ACC112 (cell line): ENCODE results near the gene ASB10.

Experiments used
- H2AFZ ChIP-seq: fragments of 200-600 bp; sonication (generic); one replicate; pipeline ENCODE4 v1.6.0; 2017; ENCODE audit warnings: antibody characterized with exemption, low read length; ENCODE audit not compliant: unreplicated experiment
- H3K27ac ChIP-seq: fragments of 200-600 bp; sonication (generic); 2 replicates; pipeline ENCODE4 v1.5.1; 2014; ENCODE audit warnings: low read depth, mild to moderate bottlenecking, antibody characterized with exemption, low read length, moderate library complexity
- H3K27me3 ChIP-seq: fragments of 200-600 bp; sonication (generic); 2 replicates; pipeline ENCODE4 v1.6.1; 2014; ENCODE audit warnings: mild to moderate bottlenecking, antibody characterized with exemption, low read length, moderate library complexity, mixed read lengths; ENCODE audit not compliant: insufficient read depth
- H3K36me3 ChIP-seq: fragments of 200-600 bp; sonication (generic); 2 replicates; pipeline ENCODE4 v1.6.1; 2016; ENCODE audit warnings: mild to moderate bottlenecking, antibody characterized with exemption, low read length, moderate library complexity, mixed read lengths; ENCODE audit not compliant: insufficient read depth
- H3K4me1 ChIP-seq: fragments of 200-600 bp; sonication (generic); one replicate; pipeline ENCODE4 v1.6.1; 2016; ENCODE audit warnings: low read length, mixed read lengths; ENCODE audit not compliant: insufficient read depth, unreplicated experiment, control insufficient read depth
- H3K4me3 ChIP-seq: fragments of 200-600 bp; sonication (generic); 2 replicates; pipeline ENCODE4 v1.5.1; 2014; ENCODE audit warnings: mild to moderate bottlenecking, low read depth, low read length
- H3K79me2 ChIP-seq: fragments of 200-600 bp; sonication (generic); one replicate; pipeline ENCODE4 v1.6.0; 2016; ENCODE audit warnings: low read length; ENCODE audit not compliant: control insufficient read depth, unreplicated experiment, insufficient read depth

Gene ASB10

GRCh38 chr7:151210087-151210854, 23.2 kb upstream of the ASB10 start, which contains the start of gene H2BK1:
TSS of gene H2BK1 (minus strand) at chr7:151210488. CDS start at chr7:151210318, 170 bp downstream.
- no peaks in the 10 kb centered on the region for H3K4me1 ChIP-seq
- peaks cover 10% of the 10 kb centered on the region for H3K27me3 ChIP-seq
- H3K36me3 ChIP-seq = peaks cover 6% of the 10 kb centered on the region; the same call in 1 of the 2 replicates
- H3K27ac ChIP-seq = no peak within 1 kb of the TSS
- no peak within 1 kb of the TSS for H3K4me3 ChIP-seq
- H2AFZ ChIP-seq = no peak within 1 kb of the TSS
- H3K79me2 ChIP-seq = no peaks in the 10 kb centered on the region

GRCh38 chr7:151209588-151209987, 22.5 kb upstream of the ASB10 start:
- no peaks in the 10 kb centered on the region for H3K4me1 ChIP-seq
- no peak overlapping the region for H2AFZ ChIP-seq
- no peak overlapping the region for H3K27ac ChIP-seq
- no peaks in the 10 kb centered on the region for H3K79me2 ChIP-seq
- peaks cover 17% of the 10 kb centered on the region for H3K27me3 ChIP-seq
- H3K4me3 ChIP-seq = no peak overlapping the region
- 0 out of 2 replicates have a peak, but pooled peaks cover 5% of the 10 kb centered on the region for H3K36me3 ChIP-seq

GRCh38 chr7:151208253-151208862, 21.3 kb upstream of the ASB10 start:
- H2AFZ ChIP-seq = no peak overlapping the region
- H3K36me3 ChIP-seq = 0 out of 2 replicates have a peak, but pooled peaks cover 2% of the 10 kb centered on the region
- H3K27ac ChIP-seq = no peak overlapping the region
- peaks cover 30% of the 10 kb centered on the region for H3K27me3 ChIP-seq
- H3K4me1 ChIP-seq = no peaks in the 10 kb centered on the region
- H3K79me2 ChIP-seq = no peaks in the 10 kb centered on the region
- no peak overlapping the region for H3K4me3 ChIP-seq

- no peaks in the 10 kb centered on the region for H3K4me1 ChIP-seq
- no peaks in the 10 kb centered on the region for H3K36me3 ChIP-seq
- peaks cover 35% of the 10 kb centered on the region for H3K27me3 ChIP-seq
- H3K4me3 ChIP-seq = no peak overlapping the region
- H2AFZ ChIP-seq = no peak overlapping the region
- H3K79me2 ChIP-seq = no peaks in the 10 kb centered on the region
- no peak overlapping the region for H3K27ac ChIP-seq
Observed at GRCh38 chr7:151207804-151208203, 20.8 kb upstream of the ASB10 start.

GRCh38 chr7:151207315-151207714, 20.3 kb upstream of the ASB10 start:
- H3K27ac ChIP-seq = no peak overlapping the region
- H2AFZ ChIP-seq = no peak overlapping the region
- H3K36me3 ChIP-seq = no peaks in the 10 kb centered on the region
- H3K4me3 ChIP-seq = no peak overlapping the region
- no peaks in the 10 kb centered on the region for H3K79me2 ChIP-seq
- no peaks in the 10 kb centered on the region for H3K4me1 ChIP-seq
- peaks cover 38% of the 10 kb centered on the region for H3K27me3 ChIP-seq

GRCh38 chr7:151206914-151207313, 19.9 kb upstream of the ASB10 start:
- no peak overlapping the region for H3K27ac ChIP-seq
- H3K4me3 ChIP-seq = no peak overlapping the region
- no peaks in the 10 kb centered on the region for H3K4me1 ChIP-seq

GRCh38 chr7:151205730-151206129, 18.7 kb upstream of the ASB10 start:
- no peaks in the 10 kb centered on the region for H3K4me1 ChIP-seq
- no peak overlapping the region for H2AFZ ChIP-seq
- H3K27me3 ChIP-seq = peaks cover 48% of the 10 kb centered on the region
- H3K36me3 ChIP-seq = no peaks in the 10 kb centered on the region
- H3K79me2 ChIP-seq = no peaks in the 10 kb centered on the region
- no peak overlapping the region for H3K27ac ChIP-seq
- no peak overlapping the region for H3K4me3 ChIP-seq

More at GRCh38 chr7:151206914-151207313, 19.9 kb upstream of the ASB10 start:
- H3K36me3 ChIP-seq = no peaks in the 10 kb centered on the region
- H2AFZ ChIP-seq = no peak overlapping the region
- H3K79me2 ChIP-seq = no peaks in the 10 kb centered on the region
- peaks cover 42% of the 10 kb centered on the region for H3K27me3 ChIP-seq

GRCh38 chr7:151204383-151205032, 17.5 kb upstream of the ASB10 start:
- no peak overlapping the region for H3K4me3 ChIP-seq
- H3K27me3 ChIP-seq = peaks cover 60% of the 10 kb centered on the region

GRCh38 chr7:151202836-151203235, 15.8 kb upstream of the ASB10 start:
- Histone ChIP-seq H3K27me3 (peaks cover 75% of the 10 kb centered on the region), H3K4me3 (no peak overlapping the region), H2AFZ (no peak overlapping the region), H3K79me2 (no peaks in the 10 kb centered on the region), H3K36me3 (no peaks in the 10 kb centered on the region), H3K27ac (no peak overlapping the region), H3K4me1 (no peaks in the 10 kb centered on the region)

More at GRCh38 chr7:151204383-151205032, 17.5 kb upstream of the ASB10 start:
- H3K4me1 ChIP-seq = no peaks in the 10 kb centered on the region
- no peaks in the 10 kb centered on the region for H3K79me2 ChIP-seq
- H3K27ac ChIP-seq = no peak overlapping the region
- no peak overlapping the region for H2AFZ ChIP-seq
- H3K36me3 ChIP-seq = no peaks in the 10 kb centered on the region

- Histone ChIP-seq H3K4me1 (no peaks in the 10 kb centered on the region), H3K27me3 (peaks cover 82% of the 10 kb centered on the region), H3K27ac (no peak overlapping the region), H3K36me3 (no peaks in the 10 kb centered on the region), H2AFZ (no peak overlapping the region), H3K79me2 (no peaks in the 10 kb centered on the region), H3K4me3 (no peak overlapping the region)
Observed at GRCh38 chr7:151201751-151202150, 14.7 kb upstream of the ASB10 start.
